Transverse colon (tissue), 4 donors: Measurements from ENCODE around the gene VEPH1. TPM values are rescaled to one million over a fixed set of nuclear protein-coding genes. Genes with fewer than 3 reads are reported as not detected.
A peak's percentile ranks its signal among the peaks of the same experiment; 100 is the strongest.

ENCODE experiments used
- DNase-seq: peaks from one replicate; pipeline ENCODE4 v3.0.0-alpha.2; 2019
- H3K27ac ChIP-seq, 4 donors: fragments of 200-600 bp; sonication (generic); 2 replicates each; pipeline ENCODE4 v1.5.1; 2016 to 2018; ENCODE audit warnings: inconsistent platforms in 4 of 4
- H3K27me3 ChIP-seq: fragments of 200-600 bp; sonication (generic); 2 replicates; pipeline ENCODE4 v1.5.1; 2017; ENCODE audit warnings: inconsistent platforms
- H3K36me3 ChIP-seq, 4 donors: fragments of 200-600 bp; sonication (generic); 2 replicates each; pipeline ENCODE4 v1.5.1; 2017 to 2019; ENCODE audit warnings: inconsistent platforms in 4 of 4
- H3K4me1 ChIP-seq, 4 donors: fragments of 200-600 bp; sonication (generic); 2 replicates each; pipeline ENCODE4 v1.5.1; 2017 to 2020; ENCODE audit warnings: inconsistent platforms in 4 of 4
- H3K4me3 ChIP-seq, 4 donors: fragments of 200-600 bp; sonication (generic); 1 replicate in 1 of 4; 2 replicates in 3 of 4; pipeline versions ENCODE4 v1.5.1 to v1.6.1; 2017 to 2019; ENCODE audit warnings: inconsistent platforms in 4 of 4
- H3K9me3 ChIP-seq, 2 donors: fragments of 200-600 bp; sonication (generic); 2 replicates each; pipeline ENCODE4 v1.5.1; 2017 to 2019; ENCODE audit warnings: inconsistent platforms in 2 of 2
- EP300 ChIP-seq: sonication (generic); formaldehyde crosslinking; IDR thresholded peaks from one replicate; pipeline ENCODE4 v1.6.1; 2017; ENCODE audit warnings: antibody characterized with exemption, low read depth
- POLR2A ChIP-seq: fragments of 450-650 bp; IDR thresholded peaks from one replicate; pipeline ENCODE4 v1.6.1; 2016; ENCODE audit warnings: antibody characterized with exemption, mild to moderate bottlenecking, moderate library complexity
- POLR2AphosphoS5 ChIP-seq, 3 donors: sonication (generic); formaldehyde crosslinking; IDR thresholded peaks; one replicate each; pipeline ENCODE4 v1.6.1; 2016; ENCODE audit warnings: antibody characterized with exemption in 3 of 3
- WGBS, 2 donors: methylation state at CpG; one replicate each; pipeline ENCODE4 v1.1.5; 2018; ENCODE audit warnings: low coverage in 1 of 2; 5-methylcytosine and 5-hydroxymethylcytosine counted together
- in situ Hi-C, 4 donors: fragments of 200-750 bp; cut with MboI; loops; one replicate each; pipeline versions ENCODE4 v1.15.0 to v1.15.1; 2017; ENCODE audit warnings: low sequenced_read_pairs in 3 of 4, low pct_ligation_motif_present in 1 of 4, low pct_unique_long_range_greater_than_20kb in 1 of 4
- intact Hi-C: fragments of 100-400 bp; cut with DNase I; formaldehyde crosslinking; loops from one replicate; pipeline ENCODE4 v1.15.1; 2023; ENCODE audit warnings: low total_unique reads
- total RNA-seq, 4 donors: library from RNA; depleted of rRNA; stranded (reverse); fragments of >200 nt; gene quantifications; one replicate each; pipeline ENCODE4 v1.1.0, GENCODE V29; 2016
- TF ChIP-seq, protein P1 (sequence below), 5 experiments: fragments of 200-600 bp in 3 of 5; fragments of 450-650 bp in 2 of 5; sonication (generic) in 3 of 5; IDR thresholded peaks; 1 replicate in 2 of 5; 2 replicates in 3 of 5; pipeline ENCODE4 v1.5.1; 2016 to 2017; ENCODE audit warnings: antibody characterized with exemption in 5 of 5, inconsistent platforms in 3 of 5, mild to moderate bottlenecking in 2 of 5, moderate library complexity in 1 of 5

The VEPH1 gene
- total RNA-seq, 4 donors from 2014 or later, result 0.20 to 4.1 (median 0.90) TPM

DNA sequence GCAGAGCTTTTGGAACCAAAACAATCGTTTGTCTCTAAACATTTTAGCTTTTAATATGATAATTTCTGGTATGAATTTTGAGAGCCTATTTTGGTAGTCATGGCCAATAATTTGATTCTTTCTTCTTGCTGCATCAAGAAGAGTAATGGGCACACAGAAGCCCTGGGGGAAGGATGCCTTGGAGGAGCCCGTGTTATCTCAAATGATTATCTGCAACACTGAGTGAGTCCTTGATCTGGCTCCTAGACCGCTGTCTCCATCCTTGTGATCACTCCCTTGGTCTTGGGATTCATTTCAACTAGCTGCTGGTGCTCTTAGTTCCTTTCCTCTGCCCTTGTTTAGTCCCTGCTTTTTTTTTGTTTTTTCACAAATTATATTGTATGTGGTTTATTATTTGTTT is 265.3 kb downstream of the VEPH1 start:
- Histone ChIP-seq H3K4me1 (peaks cover 0 to 4% (median 0%) of the 10 kb centered on the region in 4 donors), H3K27me3 (no peaks in the 10 kb centered on the region), H3K9me3 (no peaks in the 10 kb centered on the region), H3K36me3 (no peaks in the 10 kb centered on the region), H3K4me3 (no peak overlapping the region), H3K27ac (peak overlapping the region in 1 of 4 donors; percentile 55)
- DNase-seq, result no peak
- 42 to 69% methylated on average over 3 of the region's 3 CpGs for WGBS, 2 donors
- intact Hi-C loops (no loop called here), in situ Hi-C loops (no loop called here)
- TF ChIP-seq POLR2AphosphoS5 (IDR thresholded peaks at IDR 0.05) (no peak), POLR2A (no peak), EP300 (no peak)
- TF ChIP-seq, protein P1, sequence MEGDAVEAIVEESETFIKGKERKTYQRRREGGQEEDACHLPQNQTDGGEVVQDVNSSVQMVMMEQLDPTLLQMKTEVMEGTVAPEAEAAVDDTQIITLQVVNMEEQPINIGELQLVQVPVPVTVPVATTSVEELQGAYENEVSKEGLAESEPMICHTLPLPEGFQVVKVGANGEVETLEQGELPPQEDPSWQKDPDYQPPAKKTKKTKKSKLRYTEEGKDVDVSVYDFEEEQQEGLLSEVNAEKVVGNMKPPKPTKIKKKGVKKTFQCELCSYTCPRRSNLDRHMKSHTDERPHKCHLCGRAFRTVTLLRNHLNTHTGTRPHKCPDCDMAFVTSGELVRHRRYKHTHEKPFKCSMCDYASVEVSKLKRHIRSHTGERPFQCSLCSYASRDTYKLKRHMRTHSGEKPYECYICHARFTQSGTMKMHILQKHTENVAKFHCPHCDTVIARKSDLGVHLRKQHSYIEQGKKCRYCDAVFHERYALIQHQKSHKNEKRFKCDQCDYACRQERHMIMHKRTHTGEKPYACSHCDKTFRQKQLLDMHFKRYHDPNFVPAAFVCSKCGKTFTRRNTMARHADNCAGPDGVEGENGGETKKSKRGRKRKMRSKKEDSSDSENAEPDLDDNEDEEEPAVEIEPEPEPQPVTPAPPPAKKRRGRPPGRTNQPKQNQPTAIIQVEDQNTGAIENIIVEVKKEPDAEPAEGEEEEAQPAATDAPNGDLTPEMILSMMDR (IDR thresholded peaks at IDR 0.05), result no peak

DNA sequence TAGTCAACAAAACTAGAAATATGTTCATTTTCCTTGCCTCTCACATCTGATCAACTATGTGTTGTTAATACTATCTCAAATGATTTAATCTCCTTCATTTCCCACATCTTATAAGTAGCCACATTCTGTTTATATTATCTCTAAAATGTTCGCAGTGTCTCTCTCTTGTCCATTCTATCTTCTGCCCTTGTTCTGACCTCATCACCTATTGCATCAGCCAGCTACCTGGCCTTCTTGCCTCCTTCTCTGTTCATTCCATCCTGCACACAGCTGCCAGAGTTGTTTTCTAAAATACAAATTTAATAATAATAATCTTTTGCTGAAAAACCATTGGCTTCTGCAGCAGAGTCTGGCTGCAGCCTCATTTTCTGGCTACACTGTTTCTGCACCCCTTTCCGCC is 267.9 kb downstream of the VEPH1 start:
- intact Hi-C loops (no loop called here), in situ Hi-C loops (no loop called here)
- no peaks in the 10 kb centered on the region for H3K27me3 ChIP-seq
- peaks cover 0 to 4% (median 0%) of the 10 kb centered on the region in 4 donors for H3K4me1 ChIP-seq
- no peaks in the 10 kb centered on the region for H3K36me3 ChIP-seq
- 81 to 92% methylated on average over 2 of the region's 2 CpGs for WGBS, 2 donors
- no peak for DNase-seq
- H3K27ac ChIP-seq, result no peak overlapping the region
- H3K4me3 ChIP-seq, result no peak overlapping the region
- TF ChIP-seq EP300, result no peak
- TF ChIP-seq, protein P1 (IDR thresholded peaks at IDR 0.05), result no peak
- TF ChIP-seq POLR2AphosphoS5 (IDR thresholded peaks at IDR 0.05), result no peak
- TF ChIP-seq POLR2A, result no peak
- H3K9me3 ChIP-seq, result no peaks in the 10 kb centered on the region

DNA sequence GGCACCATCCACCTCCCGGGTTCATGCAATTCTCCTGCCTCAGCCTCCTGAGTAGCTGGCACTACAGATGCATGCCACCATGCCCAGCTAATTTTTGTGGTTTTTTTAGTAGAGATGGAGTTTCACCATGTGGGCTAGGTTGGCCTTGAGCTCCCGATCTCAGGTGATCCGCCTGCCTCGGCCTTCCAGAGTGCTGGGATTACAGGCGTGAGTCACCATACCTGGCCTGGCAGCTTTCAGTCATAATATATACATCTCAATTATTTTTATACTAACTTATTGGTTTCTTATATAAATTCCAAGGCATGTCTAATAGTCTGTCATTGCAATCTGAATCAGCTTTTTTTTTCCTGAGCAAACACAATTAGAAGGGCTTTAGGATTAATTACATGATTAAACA is 269.3 kb downstream of the VEPH1 start:
- WGBS, 2 donors, result 94 to 96% methylated on average over 5 of the region's 5 CpGs
- intact Hi-C loops (no loop called here), in situ Hi-C loops (no loop called here)
- no peak overlapping the region for H3K27ac ChIP-seq
- TF ChIP-seq POLR2A, result no peak
- TF ChIP-seq, protein P1 (IDR thresholded peaks at IDR 0.05), result no peak
- TF ChIP-seq EP300, result no peak
- no peak for TF ChIP-seq POLR2AphosphoS5 (IDR thresholded peaks at IDR 0.05)
- H3K4me1 ChIP-seq, result peaks cover 0 to 4% (median 0%) of the 10 kb centered on the region in 4 donors
- H3K36me3 ChIP-seq, result no peaks in the 10 kb centered on the region
- no peak for DNase-seq
- H3K4me3 ChIP-seq, result no peak overlapping the region
- no peaks in the 10 kb centered on the region for H3K27me3 ChIP-seq
- no peaks in the 10 kb centered on the region for H3K9me3 ChIP-seq

DNA sequence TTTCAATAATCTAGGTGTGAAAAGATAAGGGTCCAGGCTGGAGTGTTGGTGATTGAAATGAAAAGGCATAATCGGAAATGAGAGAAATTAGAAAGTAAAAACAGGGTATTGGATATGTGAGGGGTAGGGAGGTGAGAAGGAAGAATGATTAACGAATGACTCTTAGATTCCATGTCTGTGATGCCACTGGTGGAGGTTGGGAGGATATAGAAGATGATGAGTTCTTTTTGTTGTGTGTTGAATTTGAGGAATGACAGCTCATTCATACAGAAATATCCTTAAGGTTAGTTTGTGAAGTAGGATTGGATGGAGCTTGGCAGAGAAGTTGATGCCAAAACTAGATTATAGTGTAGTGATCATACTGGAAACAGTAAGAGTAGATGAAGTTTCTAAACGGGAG is 271.1 kb downstream of the VEPH1 start:
- in situ Hi-C loops, result no loop called here

More for the DNA sequence above, 271.1 kb downstream of the VEPH1 start:
- Histone ChIP-seq H3K4me3 (no peak overlapping the region), H3K27me3 (no peaks in the 10 kb centered on the region), H3K27ac (no peak overlapping the region), H3K4me1 (no peaks in the 10 kb centered on the region), H3K9me3 (no peaks in the 10 kb centered on the region), H3K36me3 (no peaks in the 10 kb centered on the region)
- 84 to 88% methylated on average over 3 of the region's 3 CpGs for WGBS, 2 donors
- no peak for TF ChIP-seq EP300
- no peak for TF ChIP-seq POLR2A
- TF ChIP-seq POLR2AphosphoS5 (IDR thresholded peaks at IDR 0.05), result no peak
- TF ChIP-seq, protein P1 (IDR thresholded peaks at IDR 0.05), result no peak
- intact Hi-C loops, result no loop called here
- no peak for DNase-seq
